Measurements from ENCODE around the gene SCN1A.

DNA sequence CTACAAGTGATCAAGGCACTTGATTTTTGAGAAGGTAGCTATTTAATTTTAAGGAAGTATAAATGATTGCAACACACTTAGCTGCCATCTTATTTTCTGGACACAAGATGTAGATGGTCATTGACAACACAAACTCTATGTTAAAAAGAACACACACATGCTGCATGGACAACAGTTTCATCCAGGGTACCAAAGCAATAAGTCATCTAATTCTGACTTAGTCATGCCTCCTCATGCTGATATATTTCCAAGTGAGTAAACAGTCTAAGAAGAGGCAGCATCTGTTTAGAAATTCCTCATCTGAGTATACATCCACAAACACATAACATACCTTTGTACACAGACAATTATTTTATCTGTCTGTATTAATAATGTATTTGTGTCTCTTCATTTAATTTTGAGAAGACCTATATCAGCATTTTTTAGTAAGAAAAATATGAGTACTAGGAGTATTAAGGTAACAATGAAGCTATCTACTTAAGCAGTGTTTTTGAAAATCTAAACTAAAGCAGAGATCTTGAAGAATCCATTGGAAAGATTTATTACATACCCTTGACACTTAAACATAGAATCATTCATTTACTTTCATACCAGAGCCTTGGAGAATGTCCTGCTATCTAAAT is 84.9 kb downstream of the SCN1A start:
- TF ChIP-seq, protein P1, sequence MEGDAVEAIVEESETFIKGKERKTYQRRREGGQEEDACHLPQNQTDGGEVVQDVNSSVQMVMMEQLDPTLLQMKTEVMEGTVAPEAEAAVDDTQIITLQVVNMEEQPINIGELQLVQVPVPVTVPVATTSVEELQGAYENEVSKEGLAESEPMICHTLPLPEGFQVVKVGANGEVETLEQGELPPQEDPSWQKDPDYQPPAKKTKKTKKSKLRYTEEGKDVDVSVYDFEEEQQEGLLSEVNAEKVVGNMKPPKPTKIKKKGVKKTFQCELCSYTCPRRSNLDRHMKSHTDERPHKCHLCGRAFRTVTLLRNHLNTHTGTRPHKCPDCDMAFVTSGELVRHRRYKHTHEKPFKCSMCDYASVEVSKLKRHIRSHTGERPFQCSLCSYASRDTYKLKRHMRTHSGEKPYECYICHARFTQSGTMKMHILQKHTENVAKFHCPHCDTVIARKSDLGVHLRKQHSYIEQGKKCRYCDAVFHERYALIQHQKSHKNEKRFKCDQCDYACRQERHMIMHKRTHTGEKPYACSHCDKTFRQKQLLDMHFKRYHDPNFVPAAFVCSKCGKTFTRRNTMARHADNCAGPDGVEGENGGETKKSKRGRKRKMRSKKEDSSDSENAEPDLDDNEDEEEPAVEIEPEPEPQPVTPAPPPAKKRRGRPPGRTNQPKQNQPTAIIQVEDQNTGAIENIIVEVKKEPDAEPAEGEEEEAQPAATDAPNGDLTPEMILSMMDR (conservative IDR thresholded peaks at IDR 0.05; ENCODE audit: low read length) = no peak
- TF ChIP-seq EZH2phosphoT487 (IDR thresholded peaks at IDR 0.05; ENCODE audit: borderline replicate concordance) = no peak

All from Loucy (cell line).